ENCODE results near the gene MANSC1. TPM values are rescaled to one million over a fixed set of nuclear protein-coding genes. Genes with fewer than 3 reads are reported as not detected.

The MANSC1 gene
- total RNA-seq, 1 donor from 2014 or later = 16.2 TPM

DNA sequence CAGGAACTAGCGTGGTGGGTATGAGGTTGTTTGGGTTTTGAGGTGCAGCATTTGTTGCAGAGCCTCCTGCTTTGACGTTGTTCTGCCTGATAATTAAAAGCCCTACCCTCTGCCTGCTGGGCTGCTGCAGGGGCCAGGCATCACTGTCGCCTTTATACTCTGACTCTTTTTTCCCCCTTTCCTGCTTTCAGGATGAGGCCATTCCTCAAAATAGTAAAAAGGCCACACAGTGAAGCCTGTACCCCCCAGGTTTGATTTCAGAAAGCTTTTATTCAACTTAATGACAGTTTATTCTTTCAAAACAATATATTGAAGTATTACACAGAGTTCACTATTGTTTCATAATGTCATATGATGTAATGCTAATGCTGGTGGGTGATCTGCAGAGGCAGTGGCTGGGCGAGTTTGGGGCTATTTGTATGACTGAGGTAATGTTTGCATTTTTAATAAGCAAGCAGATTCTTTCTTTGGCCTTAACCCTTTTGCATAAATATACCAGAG lies 15.9 kb upstream of the MANSC1 start:
- intact Hi-C loops (cut with DNase I) = no loop called here
- Histone ChIP-seq H3K27me3 (no peaks in the 10 kb centered on the region), H3K9me3 (no peaks in the 10 kb centered on the region), H3K4me1 (peaks cover 6% of the 10 kb centered on the region), H3K4me3 (no peak overlapping the region), H3K36me3 (no peaks in the 10 kb centered on the region), H3K27ac (no peak overlapping the region)
- no peak for DNase-seq (ENCODE audit: extremely low spot score in 2 of 2)
- TF ChIP-seq POLR2AphosphoS5 (IDR thresholded peaks at IDR 0.05; ENCODE audit: insufficient read depth in 1 of 2, low read depth in 1 of 2) (no peak), POLR2A (IDR thresholded peaks at IDR 0.05) (no peak)
- TF ChIP-seq, protein P1, sequence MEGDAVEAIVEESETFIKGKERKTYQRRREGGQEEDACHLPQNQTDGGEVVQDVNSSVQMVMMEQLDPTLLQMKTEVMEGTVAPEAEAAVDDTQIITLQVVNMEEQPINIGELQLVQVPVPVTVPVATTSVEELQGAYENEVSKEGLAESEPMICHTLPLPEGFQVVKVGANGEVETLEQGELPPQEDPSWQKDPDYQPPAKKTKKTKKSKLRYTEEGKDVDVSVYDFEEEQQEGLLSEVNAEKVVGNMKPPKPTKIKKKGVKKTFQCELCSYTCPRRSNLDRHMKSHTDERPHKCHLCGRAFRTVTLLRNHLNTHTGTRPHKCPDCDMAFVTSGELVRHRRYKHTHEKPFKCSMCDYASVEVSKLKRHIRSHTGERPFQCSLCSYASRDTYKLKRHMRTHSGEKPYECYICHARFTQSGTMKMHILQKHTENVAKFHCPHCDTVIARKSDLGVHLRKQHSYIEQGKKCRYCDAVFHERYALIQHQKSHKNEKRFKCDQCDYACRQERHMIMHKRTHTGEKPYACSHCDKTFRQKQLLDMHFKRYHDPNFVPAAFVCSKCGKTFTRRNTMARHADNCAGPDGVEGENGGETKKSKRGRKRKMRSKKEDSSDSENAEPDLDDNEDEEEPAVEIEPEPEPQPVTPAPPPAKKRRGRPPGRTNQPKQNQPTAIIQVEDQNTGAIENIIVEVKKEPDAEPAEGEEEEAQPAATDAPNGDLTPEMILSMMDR (IDR thresholded peaks at IDR 0.05) = no peak

DNA sequence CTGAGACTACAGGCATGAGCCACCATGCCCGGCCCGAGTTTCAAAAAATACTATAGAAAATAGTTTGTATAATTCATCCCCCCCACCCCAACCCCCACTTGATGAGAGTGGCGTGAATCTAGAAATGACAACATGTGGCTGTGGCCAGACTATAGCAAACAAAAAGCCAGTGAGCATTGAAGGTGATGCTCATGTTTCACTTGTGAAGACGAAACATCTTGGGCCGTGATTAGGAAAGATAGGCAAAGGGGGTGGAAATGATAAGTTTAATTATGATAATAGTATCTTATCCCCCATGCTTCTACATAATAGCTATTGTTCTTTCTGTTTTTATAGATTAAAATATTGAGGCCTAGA lies 15.4 kb upstream of the MANSC1 start:
- Histone ChIP-seq H3K9me3 (no peaks in the 10 kb centered on the region), H3K36me3 (no peaks in the 10 kb centered on the region), H3K4me3 (no peak overlapping the region), H3K27ac (no peak overlapping the region), H3K27me3 (no peaks in the 10 kb centered on the region), H3K4me1 (peaks cover 6% of the 10 kb centered on the region)
- no peak for TF ChIP-seq POLR2A (IDR thresholded peaks at IDR 0.05)
- no peak for TF ChIP-seq POLR2AphosphoS5 (IDR thresholded peaks at IDR 0.05; ENCODE audit: insufficient read depth in 1 of 2, low read depth in 1 of 2)
- TF ChIP-seq, protein P1 (IDR thresholded peaks at IDR 0.05) = no peak
- DNase-seq (ENCODE audit: extremely low spot score in 2 of 2) = no peak
- intact Hi-C loops (cut with DNase I) = no loop called here

DNA sequence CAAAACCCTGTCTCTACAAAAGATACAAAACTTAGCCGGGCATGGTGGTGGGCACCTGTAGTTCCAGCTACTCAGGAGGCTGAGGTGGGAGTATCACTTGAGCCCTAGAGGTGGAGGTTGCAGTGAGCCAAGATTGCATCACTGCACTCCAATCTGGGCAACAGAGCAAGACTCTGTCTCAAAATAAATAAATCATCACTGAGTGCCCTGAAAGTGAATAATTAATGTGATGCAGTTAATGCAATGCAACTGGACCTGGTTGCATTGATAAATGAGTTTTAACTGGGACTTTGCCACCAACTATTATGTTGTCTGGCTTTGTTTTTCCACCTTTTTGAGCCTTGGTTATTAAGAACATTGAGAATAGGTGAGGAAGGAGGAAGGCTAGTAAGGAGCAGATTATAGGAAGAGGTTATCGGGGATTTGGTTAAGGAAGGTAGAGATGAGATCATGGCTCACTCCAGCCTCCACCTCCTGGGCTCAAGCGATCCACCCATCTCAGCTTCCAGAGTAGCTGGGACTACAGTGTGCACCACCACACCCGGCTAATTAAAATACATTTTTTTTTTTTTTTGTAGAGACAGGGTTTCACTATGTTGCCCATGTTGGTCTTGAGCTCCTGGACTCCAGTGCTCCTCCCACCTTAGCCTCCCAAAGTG lies 14.9 kb upstream of the MANSC1 start:
- Histone ChIP-seq H3K4me1 (peaks cover 6% of the 10 kb centered on the region), H3K36me3 (no peaks in the 10 kb centered on the region), H3K27ac (no peak overlapping the region), H3K4me3 (no peak overlapping the region), H3K27me3 (no peaks in the 10 kb centered on the region), H3K9me3 (no peaks in the 10 kb centered on the region)
- DNase-seq (ENCODE audit: extremely low spot score in 2 of 2) = no peak
- intact Hi-C loops (cut with DNase I) = no loop called here
- no peak for TF ChIP-seq POLR2A (IDR thresholded peaks at IDR 0.05)
- TF ChIP-seq, protein P1 (IDR thresholded peaks at IDR 0.05) = no peak
- no peak for TF ChIP-seq POLR2AphosphoS5 (IDR thresholded peaks at IDR 0.05; ENCODE audit: insufficient read depth in 1 of 2, low read depth in 1 of 2)

DNA sequence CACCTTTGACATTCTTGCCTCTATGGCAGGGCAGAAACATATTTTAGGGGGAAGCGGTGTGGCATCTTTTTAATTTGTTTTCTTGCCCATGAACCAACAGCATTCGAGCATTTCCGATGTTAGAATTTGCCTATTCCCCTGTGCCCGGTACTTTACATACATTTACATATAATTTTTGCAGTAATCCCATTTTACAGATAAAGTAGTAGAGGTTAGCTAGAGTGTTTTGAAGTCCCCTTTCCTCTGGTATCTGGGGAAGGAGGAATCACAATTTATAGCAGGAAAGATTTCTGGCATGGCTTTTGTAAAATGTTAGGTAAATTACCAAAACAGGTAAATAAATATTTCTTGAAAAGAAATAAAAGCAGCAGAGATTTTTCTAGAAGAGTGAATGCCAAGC lies 8.5 kb upstream of the MANSC1 start:
- TF ChIP-seq, protein P1 (IDR thresholded peaks at IDR 0.05) = no peak
- no peak for TF ChIP-seq POLR2AphosphoS5 (IDR thresholded peaks at IDR 0.05; ENCODE audit: insufficient read depth in 1 of 2, low read depth in 1 of 2)
- no peak for TF ChIP-seq POLR2A (IDR thresholded peaks at IDR 0.05)
- peaks cover 13% of the 10 kb centered on the region for H3K4me1 ChIP-seq
- H3K9me3 ChIP-seq = no peaks in the 10 kb centered on the region
- peak overlapping the region; percentile 99 for H3K27ac ChIP-seq
- no peaks in the 10 kb centered on the region for H3K36me3 ChIP-seq
- DNase-seq (ENCODE audit: extremely low spot score in 2 of 2) = no peak
- H3K4me3 ChIP-seq = no peak overlapping the region
- intact Hi-C loops (cut with DNase I) = no loop called here
- no peaks in the 10 kb centered on the region for H3K27me3 ChIP-seq

DNA sequence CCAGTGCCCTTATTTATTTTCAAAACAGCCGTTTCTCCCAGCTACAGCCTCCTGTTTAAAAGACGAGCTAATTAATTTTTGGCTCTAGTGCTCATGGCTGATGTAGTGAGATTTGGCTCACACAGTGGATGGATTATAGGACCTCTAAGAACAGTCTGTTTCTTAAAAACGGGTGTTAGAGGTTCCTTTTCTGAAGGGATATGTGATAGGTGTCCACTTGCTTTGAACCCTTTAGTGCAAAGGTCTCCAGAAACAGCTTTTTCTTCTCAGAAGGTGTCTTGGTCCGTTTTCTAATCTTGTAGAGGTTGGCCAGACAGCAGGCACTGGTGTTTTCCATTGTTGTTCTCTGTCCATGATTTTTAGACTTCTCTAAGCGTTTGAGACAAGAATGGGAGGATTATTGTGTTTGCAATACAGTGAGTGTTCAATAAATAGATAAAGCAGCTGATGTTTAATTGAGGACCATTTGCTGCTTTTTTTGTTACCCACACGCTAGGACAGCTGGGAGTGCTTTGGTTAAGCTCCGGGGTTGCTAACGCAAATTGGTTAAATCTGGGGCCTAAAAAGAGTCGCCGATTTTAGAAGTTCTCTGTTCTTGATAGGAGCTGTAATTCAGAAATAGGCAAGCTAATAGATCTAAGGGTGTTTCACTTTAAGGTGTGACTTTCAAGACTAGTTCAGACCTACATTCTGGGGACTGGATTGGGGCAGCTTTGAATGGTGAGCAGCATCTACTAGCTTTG lies 7.8 kb upstream of the MANSC1 start:
- no peaks in the 10 kb centered on the region for H3K27me3 ChIP-seq
- H3K27ac ChIP-seq = peak overlapping the region; percentile 99
- H3K4me3 ChIP-seq = peak overlapping the region; percentile 72 to 98
- H3K9me3 ChIP-seq = no peaks in the 10 kb centered on the region
- DNase-seq (ENCODE audit: extremely low spot score in 2 of 2) = no peak
- peaks cover 13% of the 10 kb centered on the region for H3K4me1 ChIP-seq
- intact Hi-C loops (cut with DNase I) = no loop called here
- no peak for TF ChIP-seq POLR2A (IDR thresholded peaks at IDR 0.05)
- no peak for TF ChIP-seq POLR2AphosphoS5 (IDR thresholded peaks at IDR 0.05; ENCODE audit: insufficient read depth in 1 of 2, low read depth in 1 of 2)
- TF ChIP-seq, protein P1 (IDR thresholded peaks at IDR 0.05) = no peak
- H3K36me3 ChIP-seq = no peaks in the 10 kb centered on the region

Data from vagina (tissue), 2 donors.